ENCODE results near the gene OPRD1. TPM values are rescaled to one million over a fixed set of nuclear protein-coding genes. Genes with fewer than 3 reads are reported as not detected.

The OPRD1 gene
- total RNA-seq, 4 donors from 2014 or later: under 0.01 TPM; not detected in 3

GRCh38 chr1:28813931-28814465 is 2.0 kb downstream of the OPRD1 start:
- intact Hi-C loops (cut with DNase I; ENCODE audit: low total_unique reads): no loop called here
- Histone ChIP-seq H3K27me3 (peaks cover 88% of the 10 kb centered on the region), H3K36me3 (no peaks in the 10 kb centered on the region), H3K9me3 (no peaks in the 10 kb centered on the region), H3K4me3 (no peak overlapping the region), H3K4me1 (peaks cover 0 to 3% (median 0%) of the 10 kb centered on the region in 4 donors), H3K27ac (no peak overlapping the region)
- DNase-seq: no peak
- in situ Hi-C loops (cut with MboI; ENCODE audit: low pct_ligation_motif_present in 1 of 4, low pct_unique_long_range_greater_than_20kb in 1 of 4, low sequenced_read_pairs in 3 of 4): no loop called here
- no peak for TF ChIP-seq CTCF (IDR thresholded peaks at IDR 0.05)
- TF ChIP-seq POLR2AphosphoS5 (IDR thresholded peaks at IDR 0.05): no peak
- TF ChIP-seq POLR2A (IDR thresholded peaks at IDR 0.05): no peak
- no peak for TF ChIP-seq EP300 (IDR thresholded peaks at IDR 0.05; ENCODE audit: low read depth)
- WGBS, 2 donors (ENCODE audit: low coverage in 1 of 2): 80 to 81% methylated on average over 9 to 15 of the region's 15 CpGs

GRCh38 chr1:28815533-28816185 is 3.7 kb downstream of the OPRD1 start:
- no peaks in the 10 kb centered on the region for H3K36me3 ChIP-seq
- peaks cover 0 to 3% (median 0%) of the 10 kb centered on the region in 4 donors for H3K4me1 ChIP-seq
- no peak for TF ChIP-seq POLR2A (IDR thresholded peaks at IDR 0.05)
- TF ChIP-seq EP300 (IDR thresholded peaks at IDR 0.05; ENCODE audit: low read depth): no peak
- no peak for TF ChIP-seq POLR2AphosphoS5 (IDR thresholded peaks at IDR 0.05)
- TF ChIP-seq CTCF (IDR thresholded peaks at IDR 0.05): no peak
- intact Hi-C loops (cut with DNase I; ENCODE audit: low total_unique reads) (no loop called here), in situ Hi-C loops (cut with MboI; ENCODE audit: low pct_ligation_motif_present in 1 of 4, low pct_unique_long_range_greater_than_20kb in 1 of 4, low sequenced_read_pairs in 3 of 4) (no loop called here)
- no peaks in the 10 kb centered on the region for H3K9me3 ChIP-seq
- DNase-seq: no peak
- H3K4me3 ChIP-seq: no peak overlapping the region
- no peak overlapping the region for H3K27ac ChIP-seq
- peaks cover 75% of the 10 kb centered on the region for H3K27me3 ChIP-seq
- 19 to 49% methylated on average over 4 to 12 of the region's 12 CpGs for WGBS, 2 donors (ENCODE audit: low coverage in 1 of 2)

- Histone ChIP-seq H3K36me3 (no peaks in the 10 kb centered on the region), H3K27ac (no peak overlapping the region), H3K27me3 (peaks cover 60% of the 10 kb centered on the region), H3K4me1 (peaks cover 0 to 3% (median 0%) of the 10 kb centered on the region in 4 donors), H3K9me3 (no peaks in the 10 kb centered on the region), H3K4me3 (no peak overlapping the region)
- intact Hi-C loops (cut with DNase I; ENCODE audit: low total_unique reads): no loop called here
- TF ChIP-seq POLR2A (IDR thresholded peaks at IDR 0.05): no peak
- TF ChIP-seq POLR2AphosphoS5 (IDR thresholded peaks at IDR 0.05): no peak
- no peak for TF ChIP-seq EP300 (IDR thresholded peaks at IDR 0.05; ENCODE audit: low read depth)
- TF ChIP-seq CTCF (IDR thresholded peaks at IDR 0.05): no peak
- DNase-seq: no peak
- WGBS, 2 donors (ENCODE audit: low coverage in 1 of 2): 75 to 83% methylated on average over 2 to 7 of the region's 7 CpGs
- in situ Hi-C loops (cut with MboI; ENCODE audit: low pct_ligation_motif_present in 1 of 4, low pct_unique_long_range_greater_than_20kb in 1 of 4, low sequenced_read_pairs in 3 of 4): no loop called here
Measured at GRCh38 chr1:28817133-28817532, 5.2 kb downstream of the OPRD1 start.

GRCh38 chr1:28819020-28819419 is 7.0 kb downstream of the OPRD1 start:
- no peak for TF ChIP-seq CTCF (IDR thresholded peaks at IDR 0.05)
- TF ChIP-seq EP300 (IDR thresholded peaks at IDR 0.05; ENCODE audit: low read depth): no peak
- no peak for TF ChIP-seq POLR2A (IDR thresholded peaks at IDR 0.05)
- TF ChIP-seq POLR2AphosphoS5 (IDR thresholded peaks at IDR 0.05): no peak
- H3K9me3 ChIP-seq: no peaks in the 10 kb centered on the region
- no peaks in the 10 kb centered on the region for H3K36me3 ChIP-seq
- no peak overlapping the region for H3K4me3 ChIP-seq
- intact Hi-C loops (cut with DNase I; ENCODE audit: low total_unique reads) (no loop called here), in situ Hi-C loops (cut with MboI; ENCODE audit: low pct_ligation_motif_present in 1 of 4, low pct_unique_long_range_greater_than_20kb in 1 of 4, low sequenced_read_pairs in 3 of 4) (no loop called here)
- peaks cover 41% of the 10 kb centered on the region for H3K27me3 ChIP-seq
- no peak overlapping the region for H3K27ac ChIP-seq
- no peaks in the 10 kb centered on the region for H3K4me1 ChIP-seq
- no peak for DNase-seq

Measured in transverse colon (tissue), 4 donors.